A673 (cell line): Measurements from ENCODE around the gene CYTH3.

Experiments used
- EZH2 ChIP-seq: fragments of 200-600 bp; sonication (generic); IDR thresholded peaks from 2 replicates; pipeline ENCODE4 v1.6.1; 2017; ENCODE audit warnings: borderline replicate concordance, low read depth, mild to moderate bottlenecking, mixed read lengths, antibody characterized with exemption, low read length; ENCODE audit not compliant: poor library complexity, severe bottlenecking
- TF ChIP-seq, protein P1 (sequence below): fragments of 300-800, 200-600 bp; sonication (generic); conservative IDR thresholded peaks from 2 replicates; pipeline ENCODE4 v1.5.1; 2017; ENCODE audit warnings: low read depth, mild to moderate bottlenecking, antibody characterized with exemption, low read length, moderate library complexity, mixed read lengths

DNA sequence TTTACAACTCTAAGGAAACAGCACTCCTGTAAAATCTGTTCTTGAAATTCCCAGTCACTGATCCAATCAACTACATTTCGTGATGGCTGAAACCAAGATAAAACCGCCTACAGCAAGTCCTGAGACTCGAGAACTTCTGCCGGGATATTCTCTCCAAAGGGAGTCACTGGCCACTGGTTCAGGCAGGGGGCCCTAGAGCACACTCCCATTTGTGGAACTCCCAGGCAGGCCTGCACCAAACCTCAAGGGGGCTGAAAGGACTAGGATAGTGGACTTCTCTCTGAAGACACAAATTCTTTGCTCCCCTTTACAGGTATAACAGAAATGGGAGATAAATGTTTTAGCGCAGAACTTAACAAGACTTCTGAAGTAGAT, 16.3 kb downstream of the CYTH3 start:
- TF ChIP-seq, protein P1, sequence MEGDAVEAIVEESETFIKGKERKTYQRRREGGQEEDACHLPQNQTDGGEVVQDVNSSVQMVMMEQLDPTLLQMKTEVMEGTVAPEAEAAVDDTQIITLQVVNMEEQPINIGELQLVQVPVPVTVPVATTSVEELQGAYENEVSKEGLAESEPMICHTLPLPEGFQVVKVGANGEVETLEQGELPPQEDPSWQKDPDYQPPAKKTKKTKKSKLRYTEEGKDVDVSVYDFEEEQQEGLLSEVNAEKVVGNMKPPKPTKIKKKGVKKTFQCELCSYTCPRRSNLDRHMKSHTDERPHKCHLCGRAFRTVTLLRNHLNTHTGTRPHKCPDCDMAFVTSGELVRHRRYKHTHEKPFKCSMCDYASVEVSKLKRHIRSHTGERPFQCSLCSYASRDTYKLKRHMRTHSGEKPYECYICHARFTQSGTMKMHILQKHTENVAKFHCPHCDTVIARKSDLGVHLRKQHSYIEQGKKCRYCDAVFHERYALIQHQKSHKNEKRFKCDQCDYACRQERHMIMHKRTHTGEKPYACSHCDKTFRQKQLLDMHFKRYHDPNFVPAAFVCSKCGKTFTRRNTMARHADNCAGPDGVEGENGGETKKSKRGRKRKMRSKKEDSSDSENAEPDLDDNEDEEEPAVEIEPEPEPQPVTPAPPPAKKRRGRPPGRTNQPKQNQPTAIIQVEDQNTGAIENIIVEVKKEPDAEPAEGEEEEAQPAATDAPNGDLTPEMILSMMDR = 0 out of 2 replicates have a peak, but pooled peaks have one; percentile 15
- TF ChIP-seq EZH2 = no peak
